Skin of body (tissue), 2 donors: Measurements from ENCODE around the gene CDH23. TPM values are rescaled to one million over a fixed set of nuclear protein-coding genes. Genes with fewer than 3 reads are reported as not detected.

ENCODE experiments used
- DNase-seq: peaks from one replicate; lab custom pipeline; 2025; lab: John Stamatoyannopoulos, UW
- total RNA-seq: library from RNA; depleted of rRNA; stranded (reverse); fragments of >200 nt; gene quantifications from one replicate; pipeline ENCODE4 v1.2.3, GENCODE V29; 2014

The CDH23 gene
- total RNA-seq, 1 donor from 2014 or later: 6.3 TPM

- no peak for DNase-seq
Observed at GRCh38 chr10:71637305-71637704, 240.6 kb downstream of the CDH23 start.

GRCh38 chr10:71638064-71638821, 241.5 kb downstream of the CDH23 start:
- DNase-seq: no peak

GRCh38 chr10:71638822-71639719, 242.4 kb downstream of the CDH23 start:
- no peak for DNase-seq

- DNase-seq: no peak
Observed at GRCh38 chr10:71640607-71641006, 243.9 kb downstream of the CDH23 start.

- no peak for DNase-seq
Observed at GRCh38 chr10:71641449-71641848, 244.7 kb downstream of the CDH23 start.

GRCh38 chr10:71641986-71642385, 245.3 kb downstream of the CDH23 start:
- DNase-seq: no peak

- DNase-seq: no peak
Observed at GRCh38 chr10:71643904-71644303, 247.2 kb downstream of the CDH23 start.

GRCh38 chr10:71644307-71645180, 247.8 kb downstream of the CDH23 start:
- no peak for DNase-seq

- DNase-seq: no peak
Observed at GRCh38 chr10:71645185-71645584, 248.5 kb downstream of the CDH23 start.

- DNase-seq: no peak
Observed at GRCh38 chr10:71646037-71646436, 249.3 kb downstream of the CDH23 start.

- DNase-seq: no peak
Observed at GRCh38 chr10:71646592-71647292, 250.0 kb downstream of the CDH23 start.

- no peak for DNase-seq
Observed at GRCh38 chr10:71647526-71648253, 251.0 kb downstream of the CDH23 start.

- DNase-seq: no peak
Observed at GRCh38 chr10:71648254-71648932, 251.7 kb downstream of the CDH23 start.

GRCh38 chr10:71648933-71649320, 252.2 kb downstream of the CDH23 start:
- no peak for DNase-seq

- no peak for DNase-seq
Observed at GRCh38 chr10:71649631-71650030, 252.9 kb downstream of the CDH23 start.

GRCh38 chr10:71650397-71650796, 253.7 kb downstream of the CDH23 start:
- DNase-seq: no peak

- DNase-seq: no peak
Observed at GRCh38 chr10:71651428-71651827, 254.7 kb downstream of the CDH23 start.

- DNase-seq: no peak
Observed at GRCh38 chr10:71651928-71652327, 255.2 kb downstream of the CDH23 start.

- no peak for DNase-seq
Observed at GRCh38 chr10:71653044-71653443, 256.3 kb downstream of the CDH23 start.

- DNase-seq: no peak
Observed at GRCh38 chr10:71656220-71656619, 259.5 kb downstream of the CDH23 start.
